ENCODE data around the gene AP2A1. TPM values are rescaled to one million over a fixed set of nuclear protein-coding genes. Genes with fewer than 3 reads are reported as not detected.

The AP2A1 gene
- total RNA-seq, 1 experiment from 2014 or later = 72.1 TPM

- Histone ChIP-seq H3K36me3 (ENCODE audit: control insufficient read depth, insufficient read depth, low read length) (peaks cover 6% of the 10 kb centered on the region; the same call in 1 of the 2 replicates), H3K27ac (ENCODE audit: low read length) (no peak within 1 kb of the TSS), H3K27me3 (ENCODE audit: control insufficient read depth, insufficient read depth, low read length) (no peaks in the 10 kb centered on the region), H3K4me3 (ENCODE audit: low read depth in 2 of 2, low read length in 2 of 2) (no peak within 1 kb of the TSS), H3K9me3 (ENCODE audit: control insufficient read depth, insufficient read depth, low read depth, low read length) (no peaks in the 10 kb centered on the region), H3K4me1 (ENCODE audit: control insufficient read depth, insufficient read depth, low read length) (peaks cover 11% of the 10 kb centered on the region)
- BruUV-seq (replicated peaks) = no TSS peak
- ATAC-seq (no peak), DNase-seq (ENCODE audit: low read depth, low spot score) (no peak)
- ChIA-PET POLR2A (no interaction called here), CTCF (no interaction called here)
- no peak for TF ChIP-seq SIN3A (IDR thresholded peaks at IDR 0.05; ENCODE audit: borderline replicate concordance, insufficient read depth, low read depth, low read length)
- TF ChIP-seq REST (IDR thresholded peaks at IDR 0.05; ENCODE audit: insufficient read depth in 1 of 2, low read depth in 2 of 2, low read length in 1 of 2) = no peak
- TF ChIP-seq POLR2AphosphoS5 (IDR thresholded peaks at IDR 0.05; ENCODE audit: low read depth, low read length) = no peak
- no peak for TF ChIP-seq TCF7L2 (IDR thresholded peaks at IDR 0.05; ENCODE audit: low read depth, low read length)
- no peak for TF ChIP-seq CTCF (IDR thresholded peaks at IDR 0.05)
- in situ Hi-C loops (cut with HindIII; ENCODE audit: low pct_unique_long_range_greater_than_20kb, low sequenced_read_pairs) = no loop called here
- intact Hi-C loops (cut with micrococcal nuclease; ENCODE audit: unreplicated experiment) = no loop called here
These were observed 3.6 kb upstream of the AP2A1 start, which contains the start of gene TSKS for GRCh38 chr19:49763230-49763629. TSKS (minus strand) TSS chr19:49763306; CDS start chr19:49763247, 59 bp downstream.

GRCh38 chr19:49764341-49764740 lies 2.5 kb upstream of the AP2A1 start:
- CTCF ChIA-PET = no interaction called here
- no peak for DNase-seq (ENCODE audit: low read depth, low spot score)
- TF ChIP-seq SIN3A (IDR thresholded peaks at IDR 0.05; ENCODE audit: borderline replicate concordance, insufficient read depth, low read depth, low read length) (no peak), REST (IDR thresholded peaks at IDR 0.05; ENCODE audit: insufficient read depth in 1 of 2, low read depth in 2 of 2, low read length in 1 of 2) (no peak), CTCF (IDR thresholded peaks at IDR 0.05) (no peak), TCF7L2 (IDR thresholded peaks at IDR 0.05; ENCODE audit: low read depth, low read length) (no peak), POLR2AphosphoS5 (IDR thresholded peaks at IDR 0.05; ENCODE audit: low read depth, low read length) (no peak)
- Histone ChIP-seq H3K4me3 (ENCODE audit: low read depth in 2 of 2, low read length in 2 of 2) (no peak overlapping the region), H3K9me3 (ENCODE audit: control insufficient read depth, insufficient read depth, low read depth, low read length) (no peaks in the 10 kb centered on the region), H3K27me3 (ENCODE audit: control insufficient read depth, insufficient read depth, low read length) (no peaks in the 10 kb centered on the region), H3K4me1 (ENCODE audit: control insufficient read depth, insufficient read depth, low read length) (peaks cover 14% of the 10 kb centered on the region), H3K27ac (ENCODE audit: low read length) (no peak overlapping the region), H3K36me3 (ENCODE audit: control insufficient read depth, insufficient read depth, low read length) (peaks cover 6% of the 10 kb centered on the region; the same call in 1 of the 2 replicates)
- intact Hi-C loops (cut with micrococcal nuclease; ENCODE audit: unreplicated experiment) = no loop called here
- BruUV-seq (replicated peaks) = no TSS peak
- in situ Hi-C loops (cut with HindIII; ENCODE audit: low pct_unique_long_range_greater_than_20kb, low sequenced_read_pairs) = no loop called here
- no peak for ATAC-seq
- POLR2A ChIA-PET = no interaction called here

All from Panc1 (cell line).